Activated CD4-positive, alpha-beta memory T cell treated with anti-CD3 and anti-CD28 coated beads for 36 hours (primary cell): ENCODE data around the gene RELA. TPM values are rescaled to one million over a fixed set of nuclear protein-coding genes. Genes with fewer than 3 reads are reported as not detected.
A peak's percentile ranks its signal among the peaks of the same experiment; 100 is the strongest.

Experiments
- CTCF ChIA-PET: fragments of 350-600 bp; sonication (Branson Sonifier 250); formaldehyde crosslinking; loops from one replicate; lab custom pipeline; 2021; ENCODE audit warnings: antibody characterized with exemption, inconsistent platforms; lab: Charles Lee
- POLR2A ChIA-PET: fragments of 350-600 bp; sonication (Branson Sonifier 250); formaldehyde crosslinking; loops from one replicate; lab custom pipeline; 2021; ENCODE audit warnings: antibody characterized with exemption; lab: Charles Lee
- DNase-seq: peaks from one replicate; pipeline ENCODE4 v3.0.0-alpha.2; 2020
- H3K27ac Mint-ChIP-seq: one replicate; pipeline ENCODE4 v1.8.0; 2021; ENCODE audit warnings: mixed read lengths
- H3K27me3 Mint-ChIP-seq: one replicate; pipeline ENCODE4 v1.8.0; 2021; ENCODE audit warnings: mixed read lengths
- H3K36me3 Mint-ChIP-seq: one replicate; pipeline ENCODE4 v1.8.0; 2021; ENCODE audit warnings: mixed read lengths
- H3K4me1 Mint-ChIP-seq: one replicate; pipeline ENCODE4 v1.8.0; 2021; ENCODE audit warnings: low read depth, mixed read lengths
- H3K4me3 Mint-ChIP-seq: one replicate; pipeline ENCODE4 v1.8.0; 2021; ENCODE audit warnings: mild to moderate bottlenecking, mixed read lengths
- H3K9me3 Mint-ChIP-seq: one replicate; pipeline ENCODE4 v1.8.0; 2021; ENCODE audit warnings: mixed read lengths
- intact Hi-C: fragments of 100-400 bp; cut with micrococcal nuclease; formaldehyde crosslinking; loops from one replicate; pipeline ENCODE4 v1.15.1; 2023
- total RNA-seq, 2 experiments: library from RNA; stranded (reverse); gene quantifications; one replicate each; pipeline ENCODE4 v1.2.3, GENCODE V29; 2021

The RELA gene
- total RNA-seq, 2 experiments from 2014 or later: 74.9 to 76.5 TPM

DNA sequence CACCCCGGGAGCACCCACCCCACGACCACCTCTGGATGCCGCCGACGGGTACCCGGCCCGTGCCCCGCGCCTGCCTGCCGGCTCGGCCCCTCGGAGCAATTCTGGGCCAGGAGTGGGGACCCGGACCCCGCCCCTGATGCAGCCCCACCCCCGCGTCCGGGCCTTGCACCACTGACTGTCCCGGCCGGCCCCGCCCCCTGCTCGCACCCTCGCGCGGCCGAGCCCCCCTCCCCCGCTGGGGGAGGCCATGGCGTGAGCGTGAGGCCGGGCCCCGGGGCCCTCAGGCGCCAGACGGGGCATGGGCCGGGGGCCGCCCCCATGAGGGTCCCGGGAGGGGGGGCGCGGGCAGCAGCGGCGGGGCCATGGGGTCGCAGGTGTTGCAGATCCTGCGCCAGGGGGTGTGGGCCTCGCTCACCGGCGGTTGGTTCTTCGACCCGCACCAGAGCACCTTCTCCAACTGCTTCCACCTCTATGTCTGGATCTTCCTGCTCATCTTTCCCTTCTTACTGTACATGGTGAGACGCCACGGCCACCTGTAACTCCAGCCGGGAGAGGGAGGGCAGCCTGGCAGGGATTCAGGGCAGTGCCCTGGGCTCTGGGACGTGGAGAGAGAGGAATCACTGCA is 46.7 kb downstream of the RELA start:
- H3K27me3 Mint-ChIP-seq: peaks cover 3% of the 10 kb centered on the region
- CTCF ChIA-PET: interaction anchor here (0.6 to 5.7 kb wide), 8 partner anchors 10 to 95 kb away, joined by 3 to 39 read pairs (median 8); partner anchors contain the start of genes FAM89B, SIPA1 and ZNRD2
- intact Hi-C loops: loop anchor here (1.0 to 2.0 kb wide), 9 partner anchors 22 to 436 kb away; partner anchors contain the start of genes CFL1, KAT5, SF3B2 and SIPA1
- H3K4me1 Mint-ChIP-seq: peaks cover 36% of the 10 kb centered on the region
- no peaks in the 10 kb centered on the region for H3K9me3 Mint-ChIP-seq
- peaks cover 33% of the 10 kb centered on the region for H3K36me3 Mint-ChIP-seq
- DNase-seq: peak; percentile 61
- H3K4me3 Mint-ChIP-seq: peak overlapping the region; percentile 96
- POLR2A ChIA-PET: interaction anchor here (0.5 to 3.9 kb wide), 12 partner anchors 10 to 499 kb away, joined by 3 to 21 read pairs (median 6); partner anchors contain the start of genes FAM89B, NEAT1 and ZNRD2
- peak overlapping the region; percentile 98 for H3K27ac Mint-ChIP-seq

DNA sequence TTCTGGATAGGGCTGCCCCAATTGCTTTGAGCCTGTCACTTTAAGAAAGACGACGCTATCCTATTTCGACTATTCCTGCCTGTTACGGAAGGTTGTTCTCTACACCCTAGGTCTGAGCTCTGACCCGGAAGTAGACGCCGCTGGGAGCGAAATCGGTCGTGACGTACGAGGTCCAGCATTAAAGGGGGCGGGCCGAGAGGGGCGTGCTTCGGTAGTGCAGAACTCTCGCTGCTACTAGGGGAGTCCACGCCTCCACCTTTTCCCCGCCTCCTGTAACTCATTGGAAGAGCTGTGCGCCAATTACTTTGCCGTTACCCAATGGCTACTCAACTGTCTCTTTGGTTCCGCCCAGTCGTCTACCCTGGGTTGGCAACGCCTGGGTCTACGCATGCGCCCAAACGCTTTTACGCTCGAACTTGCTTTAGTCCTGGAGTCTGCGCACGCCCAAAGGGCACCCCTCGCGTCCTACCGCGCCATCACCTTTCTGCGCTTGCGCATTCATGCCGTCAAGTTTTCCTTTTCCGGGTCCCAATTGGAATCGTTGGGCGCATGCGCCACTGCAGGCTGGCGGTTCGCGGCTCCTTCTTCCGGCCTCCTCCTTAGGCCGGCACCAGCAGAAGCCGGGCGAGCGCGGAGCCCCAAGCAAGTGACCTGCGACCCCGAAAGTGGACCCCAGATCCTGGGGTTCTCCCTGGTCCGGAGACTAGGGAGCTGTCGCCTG is 47.3 kb downstream of the RELA start, which contains the start of gene PCNX3:
Gene PCNX3, plus strand, starts transcription at position 548 of the 721 bp plus-strand sequence. CDS start 536 bp downstream, outside the sequence.
- peaks cover 31% of the 10 kb centered on the region for H3K36me3 Mint-ChIP-seq
- peak within 1 kb of the TSS; percentile 98 for H3K27ac Mint-ChIP-seq
- no peaks in the 10 kb centered on the region for H3K9me3 Mint-ChIP-seq
- H3K27me3 Mint-ChIP-seq: peaks cover 3% of the 10 kb centered on the region
- H3K4me1 Mint-ChIP-seq: peaks cover 43% of the 10 kb centered on the region
- CTCF ChIA-PET: interaction anchor here (0.6 to 5.7 kb wide), 10 partner anchors 10 to 300 kb away, joined by 3 to 39 read pairs (median 4); partner anchors contain the start of genes FAM89B, MUS81, RELA and ZNRD2
- intact Hi-C loops: loop anchor here (1.0 to 2.0 kb wide), 9 partner anchors 23 to 437 kb away; partner anchors contain the start of genes CFL1, KAT5, SF3B2 and SIPA1
- DNase-seq: peak; percentile 100
- POLR2A ChIA-PET: interaction anchor here (0.5 to 3.9 kb wide), 21 partner anchors 20 to 755 kb away, joined by 3 to 24 read pairs (median 6); partner anchors contain the start of genes CFL1, EHBP1L1, FAM89B and KCNK7
- peak within 1 kb of the TSS; percentile 96 for H3K4me3 Mint-ChIP-seq

- peak; percentile 42 for DNase-seq
- Mint-ChIP-seq H3K27me3 (peaks cover 3% of the 10 kb centered on the region), H3K4me3 (peak overlapping the region; percentile 95), H3K27ac (peak overlapping the region; percentile 98), H3K4me1 (peaks cover 56% of the 10 kb centered on the region), H3K9me3 (no peaks in the 10 kb centered on the region), H3K36me3 (peaks cover 27% of the 10 kb centered on the region)
- ChIA-PET CTCF (interaction anchor here (0.9 to 5.7 kb wide), 7 partner anchors 17 to 275 kb away, joined by 3 to 39 read pairs (median 4); partner anchors contain the start of genes FAM89B, FIBP and ZNRD2), POLR2A (interaction anchor here (1.0 to 3.9 kb wide), 10 partner anchors 10 to 49 kb away, joined by 3 to 24 read pairs (median 5); partner anchors contain the start of genes EHBP1L1, KCNK7, RELA and ZNRD2)
- intact Hi-C loops: no loop called here
Observed at GRCh38 chr11:65613091-65613928, 49.4 kb downstream of the RELA start.

GRCh38 chr11:65612691-65613090 is 50.0 kb downstream of the RELA start:
- ChIA-PET CTCF (interaction anchor here (0.9 to 5.7 kb wide), 8 partner anchors 13 to 276 kb away, joined by 3 to 39 read pairs (median 4); partner anchors contain the start of genes FAM89B, FIBP and ZNRD2), POLR2A (interaction anchor here (1.0 to 3.9 kb wide), 9 partner anchors 9 to 50 kb away, joined by 3 to 24 read pairs (median 6); partner anchors contain the start of genes EHBP1L1, KCNK7, RELA and ZNRD2)
- intact Hi-C loops: no loop called here
- Mint-ChIP-seq H3K9me3 (no peaks in the 10 kb centered on the region), H3K27ac (peak overlapping the region; percentile 98), H3K36me3 (peaks cover 33% of the 10 kb centered on the region), H3K4me1 (peaks cover 55% of the 10 kb centered on the region), H3K27me3 (peaks cover 3% of the 10 kb centered on the region), H3K4me3 (peak overlapping the region; percentile 95)
- no peak for DNase-seq

DNA sequence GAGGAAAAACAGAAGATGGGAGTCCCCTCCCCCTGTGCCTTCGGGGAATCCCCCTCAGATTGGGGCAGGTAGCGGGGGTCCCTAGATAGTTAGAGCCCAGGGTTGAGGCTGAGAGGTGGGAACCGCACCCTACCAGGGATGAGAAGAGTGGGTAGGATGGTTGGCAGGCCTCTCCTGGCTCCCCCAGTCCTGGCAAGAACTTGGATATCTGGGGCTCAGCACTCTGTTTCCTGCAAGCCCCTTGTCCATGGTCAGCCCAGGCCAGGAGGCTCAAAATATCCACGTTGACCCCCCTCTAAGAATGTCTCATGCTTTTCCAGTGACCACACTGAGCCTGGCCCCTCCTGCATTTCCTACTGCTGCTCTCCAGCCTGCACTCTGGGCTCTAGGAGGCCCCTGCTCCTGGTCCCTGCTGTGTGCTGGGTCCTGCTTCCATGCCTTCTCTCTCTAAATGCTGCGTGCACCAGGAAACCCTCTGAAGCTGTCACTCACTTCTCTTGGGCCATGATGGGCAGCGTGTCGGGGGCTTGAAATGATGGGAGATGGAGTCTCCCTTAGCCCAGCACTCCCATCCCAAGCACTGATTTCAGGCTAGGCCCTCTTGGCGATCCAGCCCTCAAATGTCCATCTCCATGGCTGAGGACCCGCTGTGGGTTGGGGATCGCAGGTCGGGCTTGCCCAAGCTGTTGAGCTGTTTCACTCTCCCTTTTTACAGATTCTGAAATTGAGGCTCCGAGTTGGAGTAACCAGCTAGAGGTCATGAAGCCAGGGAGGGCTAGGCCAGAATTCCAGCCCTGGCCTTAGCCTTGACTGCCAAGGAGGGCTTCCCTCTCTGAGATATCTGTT is 50.7 kb downstream of the RELA start:
- peak overlapping the region; percentile 95 for H3K4me3 Mint-ChIP-seq
- POLR2A ChIA-PET: interaction anchor here (1.1 to 3.9 kb wide), 6 partner anchors 8 to 50 kb away, joined by 3 to 15 read pairs (median 7); partner anchors contain the start of genes KCNK7 and RELA
- no peak for DNase-seq
- intact Hi-C loops: no loop called here
- peaks cover 34% of the 10 kb centered on the region for H3K36me3 Mint-ChIP-seq
- peaks cover 49% of the 10 kb centered on the region for H3K4me1 Mint-ChIP-seq
- CTCF ChIA-PET: interaction anchor here (1.0 to 5.7 kb wide), 7 partner anchors 14 to 71 kb away, joined by 3 to 39 read pairs (median 4); partner anchors contain the start of genes FAM89B and ZNRD2
- peak overlapping the region; percentile 98 for H3K27ac Mint-ChIP-seq
- no peaks in the 10 kb centered on the region for H3K9me3 Mint-ChIP-seq
- peaks cover 3% of the 10 kb centered on the region for H3K27me3 Mint-ChIP-seq

DNA sequence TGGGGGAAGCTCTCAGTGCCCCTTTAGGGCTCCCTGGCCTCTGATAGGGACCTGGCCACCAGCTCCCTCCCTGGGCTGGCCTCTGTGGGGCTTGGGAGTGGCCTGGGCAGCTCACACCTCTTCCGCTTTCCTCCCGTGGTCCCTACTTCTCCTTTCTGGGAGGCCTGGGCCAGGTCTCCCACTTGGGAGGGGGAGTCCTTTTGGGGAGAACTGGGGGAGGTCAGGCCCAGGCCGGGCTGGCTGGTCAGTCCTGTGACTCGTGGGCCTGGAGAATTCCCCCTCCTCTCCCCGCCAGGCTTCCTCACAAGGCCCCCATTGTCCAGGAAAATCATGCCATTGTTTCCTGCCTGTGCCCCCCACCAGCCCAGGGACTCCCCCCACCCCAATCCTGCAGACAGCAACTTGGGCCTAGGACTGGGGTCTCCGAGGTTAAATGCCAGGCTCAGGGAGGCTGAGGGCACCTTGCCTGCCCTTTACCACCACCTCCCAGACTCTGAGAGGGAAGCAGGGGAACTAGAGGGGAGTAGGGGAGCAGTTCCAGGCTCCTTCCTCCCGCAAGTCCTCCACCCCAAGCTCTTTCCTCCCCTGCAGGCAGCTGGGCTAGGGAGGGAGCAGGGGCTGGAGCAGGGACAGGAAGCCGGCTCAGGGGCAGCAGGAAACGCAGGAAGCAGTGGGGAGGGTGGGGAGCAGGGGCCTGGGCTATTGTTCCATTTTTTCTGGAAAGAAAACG is 51.5 kb downstream of the RELA start:
- peak overlapping the region; percentile 95 for H3K4me3 Mint-ChIP-seq
- peak overlapping the region; percentile 62 for H3K27ac Mint-ChIP-seq
- H3K27me3 Mint-ChIP-seq: peaks cover 3% of the 10 kb centered on the region
- ChIA-PET CTCF (interaction anchor here (1.2 to 5.7 kb wide), 5 partner anchors 15 to 70 kb away, joined by 3 to 39 read pairs (median 12); no protein-coding TSS in a partner anchor), POLR2A (interaction anchor here (1.9 to 2.5 kb wide), 2 partner anchors 23 to 34 kb away, joined by 5 to 8 read pairs; no protein-coding TSS in a partner anchor)
- no peaks in the 10 kb centered on the region for H3K9me3 Mint-ChIP-seq
- H3K36me3 Mint-ChIP-seq: peaks cover 30% of the 10 kb centered on the region
- peaks cover 41% of the 10 kb centered on the region for H3K4me1 Mint-ChIP-seq
- intact Hi-C loops: no loop called here
- DNase-seq: no peak

GRCh38 chr11:65610404-65610803 is 52.3 kb downstream of the RELA start:
- intact Hi-C loops: no loop called here
- CTCF ChIA-PET: interaction anchor here (0.7 to 2.6 kb wide), 4 partner anchors 17 to 70 kb away, joined by 3 to 12 read pairs (median 8); no protein-coding TSS in a partner anchor
- H3K36me3 Mint-ChIP-seq: peaks cover 32% of the 10 kb centered on the region
- peaks cover 41% of the 10 kb centered on the region for H3K4me1 Mint-ChIP-seq
- no peak overlapping the region for H3K4me3 Mint-ChIP-seq
- H3K9me3 Mint-ChIP-seq: no peaks in the 10 kb centered on the region
- peaks cover 1% of the 10 kb centered on the region for H3K27me3 Mint-ChIP-seq
- DNase-seq: no peak
- POLR2A ChIA-PET: interaction anchor here (0.8 to 1.9 kb wide), 3 partner anchors 15 to 52 kb away, joined by 3 to 5 read pairs (median 3); partner anchors contain the start of gene RELA
- H3K27ac Mint-ChIP-seq: peak overlapping the region; percentile 53

GRCh38 chr11:65609665-65610064 is 53.1 kb downstream of the RELA start:
- H3K9me3 Mint-ChIP-seq: no peaks in the 10 kb centered on the region
- peaks cover 34% of the 10 kb centered on the region for H3K36me3 Mint-ChIP-seq
- intact Hi-C loops: no loop called here
- DNase-seq: no peak
- peak overlapping the region; percentile 53 for H3K27ac Mint-ChIP-seq
- POLR2A ChIA-PET: interaction anchor here (0.8 to 1.9 kb wide), 3 partner anchors 15 to 53 kb away, joined by 3 to 5 read pairs (median 3); partner anchors contain the start of gene RELA
- CTCF ChIA-PET: interaction anchor here (1.0 to 2.6 kb wide), 4 partner anchors 16 to 170 kb away, joined by 3 to 12 read pairs (median 8); no protein-coding TSS in a partner anchor
- peaks cover 41% of the 10 kb centered on the region for H3K4me1 Mint-ChIP-seq
- no peak overlapping the region for H3K4me3 Mint-ChIP-seq
- H3K27me3 Mint-ChIP-seq: no peaks in the 10 kb centered on the region

DNA sequence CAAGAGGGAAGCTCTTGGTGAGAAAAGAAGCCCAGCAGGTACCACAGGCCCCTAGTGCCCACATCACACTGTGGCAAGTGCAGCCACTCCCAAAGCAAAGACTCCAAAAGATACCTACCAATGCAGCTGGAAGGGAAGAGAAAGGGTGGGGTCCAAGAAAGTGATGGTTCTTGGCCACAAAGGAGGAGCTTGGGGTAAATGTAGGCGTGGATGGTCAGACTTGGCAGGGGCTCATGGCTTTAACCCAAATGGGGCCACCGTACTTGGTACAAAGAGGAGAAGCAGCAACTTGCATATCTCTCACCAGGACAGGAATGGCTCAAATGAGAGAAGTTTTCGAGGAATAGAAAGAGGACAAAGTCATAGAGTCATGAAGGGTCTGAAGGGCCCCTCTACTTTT is 53.5 kb downstream of the RELA start:
- Mint-ChIP-seq H3K9me3 (no peaks in the 10 kb centered on the region), H3K4me3 (no peak overlapping the region)
- POLR2A ChIA-PET: interaction anchor here (1.3 to 1.9 kb wide), 2 partner anchors 32 to 53 kb away, joined by 3 to 5 read pairs; partner anchors contain the start of gene RELA

More for the DNA sequence above, 53.5 kb downstream of the RELA start:
- no peaks in the 10 kb centered on the region for H3K27me3 Mint-ChIP-seq
- H3K4me1 Mint-ChIP-seq: peaks cover 41% of the 10 kb centered on the region
- DNase-seq: no peak
- intact Hi-C loops: no loop called here
- CTCF ChIA-PET: interaction anchor here (1.0 to 2.6 kb wide), 4 partner anchors 15 to 171 kb away, joined by 3 to 12 read pairs (median 8); no protein-coding TSS in a partner anchor
- peaks cover 37% of the 10 kb centered on the region for H3K36me3 Mint-ChIP-seq
- peak overlapping the region; percentile 10 for H3K27ac Mint-ChIP-seq
